ENCODE measurements around the gene TMEM126B.
"Not testable (repeated sequence)": the region's sequence is repeated elsewhere in the genome, so short reads cannot be mapped to it uniquely, and the experiment has no call there.

Gene TMEM126B

DNA sequence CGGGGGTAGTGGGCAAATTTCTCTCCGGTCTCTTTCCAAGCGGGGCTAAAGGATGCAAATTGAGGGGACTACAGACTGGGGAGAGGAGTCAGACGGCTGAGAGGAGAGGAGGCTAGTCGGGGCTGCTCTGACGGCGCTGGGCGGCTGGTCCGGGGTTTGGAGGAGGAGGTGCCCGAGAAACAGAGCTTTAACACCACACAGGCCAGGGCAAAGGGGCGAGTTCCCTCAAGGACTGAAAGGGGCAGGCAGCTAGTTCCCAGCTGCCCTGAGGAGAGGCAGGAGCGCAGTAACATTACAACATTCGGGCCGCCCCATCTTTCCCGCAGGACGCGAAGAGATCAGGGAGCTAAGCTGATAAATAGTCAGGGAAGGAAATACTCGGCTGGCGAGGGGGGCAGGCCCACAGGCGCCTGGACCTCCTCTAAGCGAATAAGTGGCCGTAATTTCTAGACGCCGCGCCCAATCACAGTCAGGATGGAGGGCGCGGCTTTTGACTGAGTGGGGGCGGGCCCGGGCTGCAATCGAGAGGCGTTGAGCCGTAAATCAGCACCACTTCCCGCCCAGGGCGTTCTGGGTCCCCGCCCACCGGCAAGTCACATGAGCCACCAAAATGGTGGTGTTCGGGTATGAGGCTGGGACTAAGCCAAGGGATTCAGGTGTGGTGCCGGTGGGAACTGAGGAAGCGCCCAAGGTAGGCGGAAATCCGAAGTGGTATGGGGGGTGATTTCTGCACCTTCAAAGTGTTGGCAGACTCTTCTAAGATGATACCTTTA lies at the start of gene TMEM126B:
TMEM126B (plus strand) TSS at position 596 of the 773 bp plus-strand sequence; CDS start at position 611, 15 bp downstream.
- ATAC-seq (peak; percentile 98), DNase-seq (peak; percentile 94 to 96)
- H3K4me3 Mint-ChIP-seq: peak within 1 kb of the TSS; percentile 92 to 95
- no peaks in the 10 kb centered on the region for H3K9me3 Mint-ChIP-seq
- peaks cover 43% of the 10 kb centered on the region for H3K4me1 Mint-ChIP-seq
- no peaks in the 10 kb centered on the region for H3K27me3 Mint-ChIP-seq
- H3K27ac Mint-ChIP-seq: peak within 1 kb of the TSS; percentile 96 to 97

DNA sequence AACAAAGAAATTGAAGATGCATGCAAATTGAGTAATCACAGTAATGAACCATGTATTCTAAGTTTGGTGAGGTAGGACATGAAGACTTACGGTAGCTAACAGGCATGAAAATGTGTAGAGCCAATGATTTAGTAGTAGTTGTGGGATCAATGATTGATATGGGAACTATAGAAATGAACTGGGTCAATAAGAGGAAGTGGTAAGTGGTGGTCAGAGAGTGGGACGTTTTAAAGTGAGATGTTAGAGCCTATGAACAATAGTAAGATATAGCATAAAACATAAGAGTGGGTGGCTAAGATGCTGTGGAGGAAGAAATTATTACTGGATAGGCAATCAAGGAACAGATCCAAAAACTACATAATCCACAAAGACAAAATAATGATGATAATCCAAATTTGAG lies 46.3 kb upstream of the TMEM126B start:
- DNase-seq (no peak), ATAC-seq (peak; percentile 64)
- peaks cover 8% of the 10 kb centered on the region in 2 donors for H3K9me3 Mint-ChIP-seq
- H3K27ac Mint-ChIP-seq: no peak overlapping the region
- no peak overlapping the region for H3K4me3 Mint-ChIP-seq
- no peaks in the 10 kb centered on the region for H3K4me1 Mint-ChIP-seq
- H3K27me3 Mint-ChIP-seq: peaks cover 9% of the 10 kb centered on the region

DNA sequence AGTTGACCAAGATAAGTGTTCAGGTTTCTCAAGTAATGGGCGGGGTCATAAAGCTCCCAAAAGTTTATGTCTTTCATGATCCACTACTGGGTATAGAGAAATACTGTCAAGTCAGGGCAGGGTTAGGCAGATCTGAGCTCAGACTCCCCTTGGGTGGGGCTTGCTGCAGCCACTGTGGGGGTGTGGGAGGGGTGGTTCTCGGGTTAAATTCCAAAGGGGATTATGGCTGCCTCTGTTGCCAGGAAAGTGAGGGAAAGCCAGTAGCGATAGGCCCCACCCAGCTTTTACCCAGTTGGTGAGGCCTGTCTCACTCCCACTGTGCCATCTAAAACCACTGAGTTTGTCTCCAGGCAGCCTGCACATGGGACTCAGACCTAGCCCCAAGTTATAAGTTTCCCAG lies 39.0 kb upstream of the TMEM126B start:
- no peak overlapping the region for H3K27ac Mint-ChIP-seq
- peaks cover 15 to 24% of the 10 kb centered on the region in 2 donors for H3K9me3 Mint-ChIP-seq
- no peak overlapping the region for H3K4me3 Mint-ChIP-seq
- ATAC-seq (no peak), DNase-seq (no peak)
- H3K4me1 Mint-ChIP-seq: no peaks in the 10 kb centered on the region
- H3K27me3 Mint-ChIP-seq: peaks cover 9% of the 10 kb centered on the region

DNA sequence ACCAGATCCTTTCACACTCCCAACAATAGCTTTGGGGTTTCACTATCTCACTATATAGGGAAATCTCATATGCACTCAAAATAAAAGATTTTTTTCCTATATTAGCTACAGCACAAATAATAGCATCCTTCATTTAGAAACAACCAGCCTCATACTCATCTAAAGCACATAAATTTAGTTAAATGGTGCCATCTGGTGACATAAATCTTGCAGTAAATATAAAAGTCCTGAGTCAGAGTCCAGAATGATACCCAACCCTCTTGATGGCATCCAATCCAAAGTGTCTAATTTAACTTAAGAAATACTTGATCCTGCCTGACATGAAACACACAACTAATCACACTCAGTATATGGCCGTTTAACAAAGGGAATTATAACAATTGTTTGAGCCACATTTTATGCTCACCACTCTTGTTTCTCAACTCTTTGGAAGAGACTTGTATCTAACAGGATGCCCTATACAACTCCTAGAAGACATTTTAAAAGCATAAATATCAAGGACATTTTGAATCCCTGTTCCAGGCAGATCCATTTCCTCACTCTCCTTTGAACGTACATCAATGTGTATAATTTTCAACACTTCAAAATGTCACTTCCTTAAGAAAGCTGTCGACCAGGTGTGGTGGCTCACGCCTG lies 37.4 kb upstream of the TMEM126B start:
- peak; percentile 42 for ATAC-seq
- Mint-ChIP-seq H3K4me3 (no peak overlapping the region), H3K4me1 (no peaks in the 10 kb centered on the region), H3K9me3 (peaks cover 15 to 24% of the 10 kb centered on the region in 2 donors), H3K27ac (no peak overlapping the region), H3K27me3 (peaks cover 9% of the 10 kb centered on the region)
- DNase-seq: no peak

DNA sequence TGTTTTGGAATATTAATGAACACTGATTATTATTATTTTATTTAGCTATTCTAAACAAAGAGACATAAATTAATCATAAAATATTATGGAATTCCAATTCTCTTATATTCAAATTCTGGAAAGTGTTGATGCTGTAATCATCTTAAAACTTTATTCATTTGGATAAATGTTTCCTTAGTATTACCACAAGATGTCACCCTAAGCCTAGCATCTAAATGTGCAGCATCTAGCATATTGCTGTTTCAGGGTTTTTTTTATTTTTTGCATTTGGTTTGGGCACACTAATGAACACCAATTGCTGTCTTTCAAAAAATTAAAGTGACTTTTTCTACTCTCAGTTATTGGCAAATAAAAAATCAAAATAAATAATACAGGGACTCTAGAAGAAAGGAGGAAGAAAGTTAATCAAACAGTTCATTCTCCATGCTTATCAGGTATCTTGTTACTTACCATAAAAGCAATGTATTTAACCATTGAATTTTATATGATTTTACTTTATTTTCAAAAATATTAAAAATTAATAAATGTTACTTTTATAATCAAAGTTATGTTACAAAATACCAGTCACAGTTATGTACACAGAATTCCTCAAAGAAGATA lies 33.0 kb upstream of the TMEM126B start:
- H3K27ac Mint-ChIP-seq: no peak overlapping the region
- no peak for DNase-seq
- ATAC-seq: no peak
- no peaks in the 10 kb centered on the region for H3K27me3 Mint-ChIP-seq
- H3K9me3 Mint-ChIP-seq: no peaks in the 10 kb centered on the region
- no peak overlapping the region for H3K4me3 Mint-ChIP-seq
- H3K4me1 Mint-ChIP-seq: no peaks in the 10 kb centered on the region

DNA sequence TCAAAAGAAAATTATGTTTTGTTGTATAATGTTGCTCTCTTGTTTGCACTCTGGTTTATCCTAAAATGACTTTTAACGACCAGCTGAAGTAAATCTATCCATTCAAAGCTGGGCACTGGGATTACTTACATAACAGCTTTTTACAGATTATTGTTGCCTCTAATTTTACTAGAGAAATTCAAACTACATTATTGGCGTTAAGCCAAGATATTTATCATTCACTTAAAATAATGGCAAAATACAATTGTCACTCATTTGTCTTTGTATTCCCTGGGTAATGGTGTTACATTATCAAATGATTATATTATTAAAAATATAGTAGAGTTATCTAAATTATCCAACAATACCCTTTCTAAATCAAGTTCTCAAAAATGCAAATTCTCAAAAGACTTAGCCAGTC lies 31.5 kb upstream of the TMEM126B start:
- Mint-ChIP-seq H3K4me3 (no peak overlapping the region), H3K4me1 (no peaks in the 10 kb centered on the region), H3K27me3 (no peaks in the 10 kb centered on the region), H3K9me3 (no peaks in the 10 kb centered on the region), H3K27ac (no peak overlapping the region)
- DNase-seq (no peak), ATAC-seq (no peak)

DNA sequence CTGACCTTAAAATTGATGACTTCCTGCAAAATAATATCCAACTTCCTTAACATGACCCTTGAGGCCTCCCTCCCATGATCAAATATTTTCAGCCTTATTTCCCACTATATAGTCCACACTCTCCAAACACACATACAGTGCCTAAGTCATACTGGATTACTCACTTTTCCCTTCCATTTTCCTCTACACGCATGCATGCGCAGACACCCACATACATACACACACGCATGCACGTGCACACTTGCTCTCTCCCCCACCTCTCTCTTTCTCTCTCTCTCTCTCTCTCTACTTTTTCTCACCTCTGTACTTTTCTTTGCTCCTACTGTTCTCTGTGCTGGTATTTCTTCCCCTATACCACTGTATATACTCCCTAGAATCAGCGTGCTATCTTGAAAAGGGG lies 29.3 kb upstream of the TMEM126B start:
- no peak overlapping the region for H3K4me3 Mint-ChIP-seq
- DNase-seq (no peak), ATAC-seq (no peak)
- no peaks in the 10 kb centered on the region for H3K4me1 Mint-ChIP-seq
- H3K27ac Mint-ChIP-seq: no peak overlapping the region
- H3K9me3 Mint-ChIP-seq: no peaks in the 10 kb centered on the region
- no peaks in the 10 kb centered on the region for H3K27me3 Mint-ChIP-seq

DNA sequence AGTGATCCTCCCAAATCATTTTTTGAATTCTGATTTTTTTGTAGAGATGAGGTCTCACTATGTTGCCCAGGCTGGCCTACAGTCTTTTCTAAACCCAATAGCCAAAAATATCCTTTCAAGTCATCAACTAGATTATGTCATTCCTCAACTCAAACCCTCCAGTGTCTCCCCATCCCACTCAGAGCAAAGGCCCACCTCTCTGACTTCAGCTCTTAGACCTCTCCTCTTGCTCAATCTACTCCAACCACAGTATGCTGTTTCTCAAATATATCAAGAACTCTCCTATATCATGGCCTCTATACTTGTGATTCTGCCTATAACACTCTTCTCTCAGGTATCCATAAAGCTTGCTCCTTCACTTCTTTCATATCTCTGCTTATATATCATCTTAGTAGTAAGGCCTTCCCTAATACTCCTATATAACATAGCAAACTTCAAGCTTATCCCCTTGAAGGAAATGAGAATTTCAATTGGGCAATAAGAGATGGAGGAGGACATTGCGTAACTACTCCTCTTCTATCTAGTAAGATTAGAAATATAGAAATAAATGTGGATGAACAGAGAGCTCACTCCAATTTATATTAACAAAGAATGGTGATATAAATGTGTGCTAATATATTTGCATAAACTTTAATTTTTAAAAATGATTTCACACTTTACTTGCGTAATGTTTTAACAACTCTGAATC lies 25.7 kb upstream of the TMEM126B start:
- Mint-ChIP-seq H3K4me1 (no peaks in the 10 kb centered on the region), H3K27me3 (no peaks in the 10 kb centered on the region), H3K4me3 (no peak overlapping the region), H3K9me3 (no peaks in the 10 kb centered on the region), H3K27ac (no peak overlapping the region)
- DNase-seq (no peak), ATAC-seq (no peak)

DNA sequence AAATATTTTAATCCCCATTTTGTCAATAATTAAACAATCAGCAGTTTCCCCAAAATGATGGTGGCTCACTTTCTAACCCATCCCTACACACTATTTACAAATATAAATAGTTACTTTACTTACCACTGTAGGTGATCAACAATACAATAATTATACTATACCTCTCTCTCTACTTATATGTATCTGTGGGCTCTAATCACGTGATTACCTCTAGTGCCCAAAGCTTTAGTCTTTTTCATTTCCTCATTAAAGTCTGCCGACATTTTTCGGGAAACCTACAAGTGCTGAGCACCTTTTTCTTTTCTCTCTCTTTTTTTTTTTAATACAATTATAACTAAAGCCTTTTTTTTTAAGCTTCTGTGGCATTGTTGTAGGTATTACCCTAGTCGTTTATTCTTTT lies 25.2 kb upstream of the TMEM126B start:
- H3K9me3 Mint-ChIP-seq: no peaks in the 10 kb centered on the region
- no peak for ATAC-seq
- H3K27me3 Mint-ChIP-seq: no peaks in the 10 kb centered on the region
- DNase-seq: no peak
- no peak overlapping the region for H3K27ac Mint-ChIP-seq
- no peak overlapping the region for H3K4me3 Mint-ChIP-seq
- H3K4me1 Mint-ChIP-seq: no peaks in the 10 kb centered on the region

DNA sequence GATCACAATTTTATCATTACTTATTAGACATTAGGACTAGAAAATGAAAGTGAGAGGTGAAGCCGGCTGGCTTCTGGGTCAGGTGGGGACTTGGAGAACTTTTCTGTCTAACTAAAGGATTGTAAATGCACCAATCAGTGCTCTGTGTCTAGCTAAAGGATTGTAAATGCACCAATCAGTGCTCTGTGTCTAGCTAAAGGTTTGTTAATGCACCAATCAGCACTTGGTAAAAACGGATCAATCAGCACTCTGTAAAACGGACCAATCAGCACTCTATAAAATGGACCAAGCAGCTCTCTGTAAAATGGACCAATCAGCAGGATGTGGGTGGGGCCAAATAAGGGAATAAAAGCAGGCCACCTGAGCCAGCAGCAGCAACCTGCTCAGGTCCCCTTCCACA lies 22.2 kb upstream of the TMEM126B start:
- H3K9me3 Mint-ChIP-seq, DNase-seq, H3K4me3 Mint-ChIP-seq, H3K27me3 Mint-ChIP-seq, ATAC-seq, H3K27ac Mint-ChIP-seq, H3K4me1 Mint-ChIP-seq: not testable (repeated sequence)

DNA sequence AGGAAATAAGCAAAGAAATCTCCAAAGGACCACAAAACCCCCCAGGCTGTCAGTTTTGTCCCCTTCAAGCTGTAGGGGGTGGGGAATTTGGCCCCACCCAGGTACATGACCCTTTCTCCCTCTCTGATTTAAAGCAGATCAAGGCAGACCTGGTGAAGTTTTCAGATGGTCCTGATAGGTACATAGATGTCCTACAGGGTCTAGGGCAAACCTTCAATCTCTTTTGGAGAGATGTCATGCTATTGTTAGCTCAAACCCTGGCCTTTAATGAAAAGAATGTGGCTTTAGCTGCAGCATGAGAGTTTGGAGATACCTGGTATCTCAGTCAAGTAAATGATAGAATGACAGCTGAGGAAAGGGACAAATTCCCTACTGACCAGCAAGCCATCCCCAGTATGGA lies 19.8 kb upstream of the TMEM126B start:
- not testable (repeated sequence) for H3K27ac Mint-ChIP-seq, DNase-seq, H3K27me3 Mint-ChIP-seq

DNA sequence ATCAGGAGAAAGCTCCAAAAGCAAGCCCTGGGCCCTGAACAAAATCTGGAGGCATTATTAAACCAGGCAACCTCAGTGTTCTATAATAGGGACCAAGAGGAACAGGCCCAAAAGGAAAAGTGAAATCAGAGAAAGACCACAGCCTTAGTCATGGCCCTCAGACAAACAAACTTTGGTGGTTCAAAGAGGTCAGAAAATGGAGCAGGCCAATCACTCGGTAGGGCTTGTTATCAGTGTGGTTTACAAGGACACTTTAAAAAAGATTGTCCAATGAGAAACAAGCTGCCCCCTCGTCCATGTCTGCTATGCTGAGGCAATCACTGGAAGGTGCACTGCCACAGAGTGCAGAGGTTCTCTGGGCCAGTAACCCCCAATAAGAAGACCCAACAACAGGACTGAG lies 19.1 kb upstream of the TMEM126B start:
- DNase-seq: peak in 1 of 2 donors; percentile 21
- H3K4me1 Mint-ChIP-seq, H3K27me3 Mint-ChIP-seq, H3K9me3 Mint-ChIP-seq, ATAC-seq, H3K27ac Mint-ChIP-seq, H3K4me3 Mint-ChIP-seq: not testable (repeated sequence)

More for the DNA sequence above, 19.8 kb upstream of the TMEM126B start:
- H3K9me3 Mint-ChIP-seq, ATAC-seq, H3K4me1 Mint-ChIP-seq, H3K4me3 Mint-ChIP-seq: not testable (repeated sequence)

DNA sequence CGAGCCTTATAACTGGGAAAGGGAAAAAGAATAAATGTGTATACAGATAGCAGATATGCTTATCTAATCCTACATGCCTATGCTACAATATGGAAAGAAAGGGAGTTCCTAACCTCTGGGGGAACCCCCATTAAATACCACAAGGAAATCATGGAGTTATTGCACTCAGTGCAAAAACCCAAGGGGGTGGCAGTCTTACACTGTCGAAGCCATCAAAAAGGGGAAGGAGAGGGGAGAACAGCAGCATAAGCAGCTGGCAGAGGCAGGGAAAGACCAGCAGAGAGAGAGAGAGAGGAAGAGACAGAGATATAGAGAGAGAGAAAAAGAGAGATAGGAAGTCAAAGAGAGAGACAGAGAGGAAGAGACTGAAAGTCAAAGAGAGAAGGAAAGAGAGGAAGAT lies 16.8 kb upstream of the TMEM126B start:
- not testable (repeated sequence) for H3K4me1 Mint-ChIP-seq, H3K9me3 Mint-ChIP-seq, H3K4me3 Mint-ChIP-seq, H3K27ac Mint-ChIP-seq, H3K27me3 Mint-ChIP-seq, DNase-seq, ATAC-seq

DNA sequence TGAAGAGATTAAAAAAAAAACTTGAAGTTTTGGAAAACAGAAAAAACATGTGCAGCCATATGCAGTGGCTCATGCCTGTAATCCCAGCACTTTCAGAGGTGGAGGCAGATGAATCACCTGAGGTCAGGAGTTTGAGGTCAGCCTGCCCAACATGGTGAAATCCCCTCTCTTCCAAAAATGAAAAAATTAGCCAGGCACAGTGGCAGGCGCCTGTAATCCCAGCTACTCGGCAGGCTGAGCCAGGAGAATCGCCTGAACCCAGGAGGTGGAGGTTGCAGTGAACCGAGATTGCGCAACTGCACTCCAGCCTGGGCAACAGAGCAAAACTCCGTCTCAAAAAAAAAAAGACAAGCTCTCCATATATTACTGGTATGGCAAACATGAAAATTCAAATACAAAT lies 8.9 kb upstream of the TMEM126B start:
- no peaks in the 10 kb centered on the region for H3K4me1 Mint-ChIP-seq
- H3K4me3 Mint-ChIP-seq: no peak overlapping the region
- DNase-seq (peak in 1 of 2 donors; percentile 21), ATAC-seq (no peak)
- no peak overlapping the region for H3K27ac Mint-ChIP-seq
- no peaks in the 10 kb centered on the region for H3K9me3 Mint-ChIP-seq
- H3K27me3 Mint-ChIP-seq: no peaks in the 10 kb centered on the region

DNA sequence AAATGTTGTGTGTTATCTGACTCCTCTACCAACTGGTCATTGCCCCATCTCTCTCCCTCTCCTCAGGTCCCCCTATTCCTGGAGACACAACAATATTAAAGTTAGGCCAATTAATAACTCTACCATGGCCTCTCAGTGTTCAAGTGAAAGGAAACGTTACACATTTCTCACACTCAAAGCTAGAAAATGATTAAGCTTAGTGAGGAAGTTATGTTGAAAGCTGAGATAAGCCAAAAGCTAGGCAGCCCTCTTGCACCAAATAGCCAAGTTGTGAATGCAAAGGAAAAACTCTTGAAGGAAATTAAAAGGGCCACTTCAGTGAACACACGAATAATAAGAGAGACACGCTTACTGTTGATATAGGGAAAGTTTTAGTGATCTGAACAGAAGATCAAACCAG lies 8.1 kb upstream of the TMEM126B start:
- Mint-ChIP-seq H3K27me3 (no peaks in the 10 kb centered on the region), H3K4me3 (no peak overlapping the region), H3K9me3 (no peaks in the 10 kb centered on the region), H3K4me1 (peaks cover 5% of the 10 kb centered on the region), H3K27ac (no peak overlapping the region)
- DNase-seq (no peak), ATAC-seq (no peak)

DNA sequence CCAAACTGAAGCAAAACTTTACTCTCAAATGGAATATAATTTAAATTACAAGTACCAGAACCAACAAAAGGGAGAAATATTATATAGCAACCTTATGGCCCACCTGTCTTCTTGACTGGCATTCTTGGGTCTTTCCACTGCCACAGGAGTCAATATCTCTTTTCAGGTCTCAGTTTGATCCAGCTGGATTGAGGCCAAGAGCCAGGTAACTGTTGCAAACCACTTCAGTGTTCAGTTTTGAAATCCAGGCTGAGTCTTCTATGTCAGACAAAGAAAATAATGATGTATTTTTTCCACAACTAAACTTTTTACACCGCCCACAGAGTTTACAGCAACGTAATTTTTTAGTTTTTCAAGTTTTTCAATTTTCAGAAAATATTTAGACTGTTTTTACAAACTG lies 1.9 kb upstream of the TMEM126B start:
- ATAC-seq (no peak), DNase-seq (no peak)
- Mint-ChIP-seq H3K27ac (no peak overlapping the region), H3K4me1 (peaks cover 43% of the 10 kb centered on the region), H3K9me3 (no peaks in the 10 kb centered on the region), H3K27me3 (no peaks in the 10 kb centered on the region), H3K4me3 (peak overlapping the region; percentile 92 to 95)
